A549 (cell line): ENCODE measurements around the gene PACSIN1. TPM values are rescaled to one million over a fixed set of nuclear protein-coding genes. Genes with fewer than 3 reads are reported as not detected.

ENCODE experiments used
- ATAC-seq, 2 experiments: fragments of 200-7000 bp in 1 of 2; fragments of >200 bp in 1 of 2; cut with Nextera tagmentation in 1 of 2; cut with Tn5 transposase in 1 of 2; 3 replicates each; pipeline versions ENCODE4 v1.8.0 to v1.9.1; 2018 to 2020; ENCODE audit warnings: mild to moderate bottlenecking in 1 of 2, moderate library complexity in 1 of 2
- CTCF ChIA-PET: fragments of 300-600 bp; sonication (Branson Sonifier 250); formaldehyde crosslinking; extraction: SDS; loops from one replicate; lab custom pipeline; 2021; ENCODE audit warnings: antibody characterized with exemption, inconsistent platforms; lab: Yijun Ruan, JAX
- POLR2A ChIA-PET: fragments of 350-600 bp; formaldehyde crosslinking; extraction: SDS; loops from one replicate; lab custom pipeline; 2021; ENCODE audit warnings: antibody characterized with exemption, inconsistent platforms; lab: Yijun Ruan, JAX
- DNase-seq, 2 experiments: peaks; one replicate each; pipeline versions ENCODE4 v3.0.0 to v3.0.0-alpha.2; 2011 to 2016; ENCODE audit warnings: low read depth in 1 of 2, low spot score in 1 of 2
- FAIRE-seq: peaks from 2 replicates; lab custom pipeline; 2011; peaks lifted over from hg19 to GRCh38; lab: Jason Lieb, UNC
- H3K27ac ChIP-seq, 2 experiments: fragments of >200 bp; sonication (Bioruptor Twin); formaldehyde crosslinking; 3 replicates each; pipeline ENCODE4 v1.5.1; 2016 to 2017
- H3K4me1 ChIP-seq: fragments of >200 bp; sonication (Bioruptor Twin); formaldehyde crosslinking; 3 replicates; pipeline ENCODE4 v1.6.1; 2016
- H3K4me2 ChIP-seq: fragments of >200 bp; sonication (Bioruptor Twin); formaldehyde crosslinking; 3 replicates; pipeline ENCODE4 v1.6.1; 2016
- H3K4me3 ChIP-seq: fragments of >200 bp; sonication (Bioruptor Twin); formaldehyde crosslinking; 3 replicates; pipeline ENCODE4 v1.5.1; 2016
- H3K9me3 ChIP-seq: fragments of >200 bp; sonication (Bioruptor Twin); formaldehyde crosslinking; 3 replicates; pipeline ENCODE4 v1.6.1; 2016
- CBX2 ChIP-seq: fragments of 200-600 bp; sonication (generic); IDR thresholded peaks from 2 replicates; pipeline ENCODE4 v1.6.1; 2016; ENCODE audit warnings: low read depth, mild to moderate bottlenecking, borderline replicate concordance
- CBX8 ChIP-seq: fragments of 200-600 bp; sonication (generic); IDR thresholded peaks from 2 replicates; pipeline ENCODE4 v1.6.1; 2016
- CHD4 ChIP-seq: fragments of 200-600 bp; sonication (generic); IDR thresholded peaks from 2 replicates; pipeline ENCODE4 v1.6.1; 2016; ENCODE audit warnings: antibody characterized with exemption, mild to moderate bottlenecking, borderline replicate concordance
- EP300 ChIP-seq, 2 experiments: fragments of >200 bp; sonication (Bioruptor Twin); formaldehyde crosslinking; IDR thresholded peaks; 2 replicates in 1 of 2; 3 replicates in 1 of 2; pipeline ENCODE4 v1.6.1; 2016 to 2017
- GATA3 ChIP-seq: IDR thresholded peaks from 2 replicates; pipeline ENCODE4 v1.6.1; 2012; ENCODE audit warnings: borderline replicate concordance
- JUN ChIP-seq, 2 experiments: fragments of >200 bp; sonication (Bioruptor Twin); formaldehyde crosslinking; IDR thresholded peaks; 2 replicates in 1 of 2; 3 replicates in 1 of 2; pipeline ENCODE4 v1.6.1; 2016 to 2017
- MYC ChIP-seq: IDR thresholded peaks from 2 replicates; pipeline ENCODE4 v1.6.1; 2012; ENCODE audit warnings: mild to moderate bottlenecking, inconsistent platforms, low read length, improper control_type of control experiment, borderline replicate concordance
- NR3C1 ChIP-seq: fragments of >200 bp; sonication (Bioruptor Twin); formaldehyde crosslinking; IDR thresholded peaks from 3 replicates; pipeline ENCODE4 v1.6.1; 2017
- PHF8 ChIP-seq: fragments of 200-600 bp; sonication (generic); IDR thresholded peaks from 2 replicates; pipeline ENCODE4 v1.6.1; 2016; ENCODE audit warnings: low read depth, mild to moderate bottlenecking, antibody characterized with exemption, moderate library complexity, borderline replicate concordance
- POLR2A ChIP-seq: IDR thresholded peaks from 2 replicates; pipeline ENCODE4 v1.6.1; 2012; ENCODE audit warnings: mild to moderate bottlenecking, low read length
- RAD21 ChIP-seq, 2 experiments: fragments of >200 bp in 1 of 2; sonication (Bioruptor Twin) in 1 of 2; formaldehyde crosslinking in 1 of 2; IDR thresholded peaks in 1 of 2; conservative IDR thresholded peaks in 1 of 2; 2 replicates in 1 of 2; 3 replicates in 1 of 2; pipeline ENCODE4 v1.6.1; 2012 to 2018; ENCODE audit warnings: inconsistent platforms in 1 of 2
- RNF2 ChIP-seq: fragments of 200-600 bp; sonication (generic); IDR thresholded peaks from 2 replicates; pipeline ENCODE4 v1.6.1; 2016; ENCODE audit warnings: low read depth, mild to moderate bottlenecking, antibody characterized with exemption, moderate library complexity, borderline replicate concordance
- ZFP36 ChIP-seq: fragments of 450-650 bp; IDR thresholded peaks from 2 replicates; pipeline ENCODE4 v1.6.1; 2014; ENCODE audit warnings: borderline replicate concordance; ENCODE audit not compliant: partially characterized antibody
- WGBS: methylation state at CpG from one replicate; pipeline ENCODE4 v1.1.6; 2017; ENCODE audit errors: missing lambda C conversion rate; 5-methylcytosine and 5-hydroxymethylcytosine counted together
- polyA plus RNA-seq, 4 experiments: library from polyadenylated mRNA; depleted of rRNA in 3 of 4; stranded (reverse); fragments of >200 nt; fragmentation: RNase III in 1 of 4; extraction: RNeasy Plus Mini Kit Qiagen cat#74134 plus additional on column Dnase treatment in 1 of 4; gene quantifications; 2 replicates in 3 of 4; 3 replicates in 1 of 4; pipeline ENCODE4 v1.2.3, GENCODE V29; 2011 to 2017
- TF ChIP-seq, protein P1 (sequence below): IDR thresholded peaks from 2 replicates; pipeline ENCODE4 v1.6.1; 2012
- TF ChIP-seq, protein P2 (sequence below): fragments of 250-450 bp; sonication (Bioruptor Pico); IDR thresholded peaks from 2 replicates; pipeline ENCODE4 v1.5.0; 2020; ENCODE audit warnings: low read depth, mild to moderate bottlenecking, moderate library complexity
- TF ChIP-seq, protein P3 (sequence below): IDR thresholded peaks from 2 replicates; pipeline ENCODE4 v1.6.1; 2012; ENCODE audit warnings: low read depth, borderline replicate concordance

PACSIN1 gene
- polyA plus RNA-seq, 2 of the 4 experiments (the other 2 are of a cell fraction), result 0.14 to 0.30 TPM

DNA sequence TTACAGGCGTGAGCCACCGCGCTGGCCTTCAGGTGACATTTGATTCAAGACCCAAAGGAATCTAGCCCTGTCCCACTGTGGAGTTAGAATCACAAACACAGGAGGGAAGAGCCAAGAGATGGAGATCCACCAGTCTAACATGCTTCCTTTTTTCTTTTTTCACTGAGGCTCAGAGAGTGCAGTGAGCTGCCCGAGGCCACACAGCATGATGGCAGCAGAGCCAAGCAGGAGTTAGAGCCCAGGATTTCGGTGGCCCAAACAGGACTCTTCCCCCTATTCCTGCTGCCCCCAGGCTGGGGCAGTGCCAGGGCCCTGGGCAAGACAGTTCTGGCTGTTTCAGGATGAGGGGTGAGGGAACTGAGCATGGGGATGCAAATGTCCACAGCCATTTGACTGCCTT, 98.3 kb downstream of the PACSIN1 start:
- Histone ChIP-seq H3K4me3 (no peak overlapping the region), H3K4me2 (no peak overlapping the region), H3K27ac (no peak overlapping the region), H3K4me1 (peaks cover 19% of the 10 kb centered on the region; the same call in 2 of the 3 replicates), H3K9me3 (no peaks in the 10 kb centered on the region)
- DNase-seq, result no peak
- ATAC-seq, result no peak
- no peak for FAIRE-seq
- WGBS, result 87% methylated on average over 5 of the region's 5 CpGs
- POLR2A ChIA-PET, result interaction anchor here (0.6 kb wide), 1 partner anchor 575 kb away, joined by 3 read pairs; no protein-coding TSS in a partner anchor
- CTCF ChIA-PET, result interaction anchor here (1.1 kb wide), 1 partner anchor 15 kb away, joined by 3 read pairs; no protein-coding TSS in a partner anchor
- peak; percentile 9 for TF ChIP-seq ZFP36
- TF ChIP-seq CHD4, result no peak
- TF ChIP-seq, all 56 proteins: peak for 1

DNA sequence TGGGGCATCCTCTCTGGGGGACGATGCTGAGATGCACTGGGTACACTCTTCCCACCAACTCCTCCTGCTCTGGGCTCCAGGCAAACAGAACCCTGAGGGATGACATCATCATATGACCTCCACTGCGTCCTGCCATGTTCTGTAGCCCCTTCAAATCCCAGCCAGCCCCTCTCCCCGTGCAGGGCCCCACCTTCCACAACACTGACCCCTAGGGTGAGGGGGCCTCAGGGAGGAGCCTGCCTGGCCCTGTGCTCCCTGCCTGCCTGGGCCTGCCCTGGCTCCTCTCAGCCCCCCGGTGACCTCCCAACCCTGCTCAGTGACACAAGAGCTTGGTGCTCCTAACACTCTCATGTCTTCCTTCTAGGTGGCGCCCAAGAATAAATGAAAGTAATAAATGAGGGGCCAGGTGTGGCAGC, 99.9 kb downstream of the PACSIN1 start:
- TF ChIP-seq PHF8, result no peak
- TF ChIP-seq CBX8, result no peak
- TF ChIP-seq MYC, result no peak
- no peak for TF ChIP-seq NR3C1
- TF ChIP-seq CBX2, result no peak
- no peak for TF ChIP-seq RAD21 (conservative IDR thresholded peaks at IDR 0.05 in 1 of 2, IDR thresholded peaks at IDR 0.05 in 1 of 2)
- TF ChIP-seq, protein P1, sequence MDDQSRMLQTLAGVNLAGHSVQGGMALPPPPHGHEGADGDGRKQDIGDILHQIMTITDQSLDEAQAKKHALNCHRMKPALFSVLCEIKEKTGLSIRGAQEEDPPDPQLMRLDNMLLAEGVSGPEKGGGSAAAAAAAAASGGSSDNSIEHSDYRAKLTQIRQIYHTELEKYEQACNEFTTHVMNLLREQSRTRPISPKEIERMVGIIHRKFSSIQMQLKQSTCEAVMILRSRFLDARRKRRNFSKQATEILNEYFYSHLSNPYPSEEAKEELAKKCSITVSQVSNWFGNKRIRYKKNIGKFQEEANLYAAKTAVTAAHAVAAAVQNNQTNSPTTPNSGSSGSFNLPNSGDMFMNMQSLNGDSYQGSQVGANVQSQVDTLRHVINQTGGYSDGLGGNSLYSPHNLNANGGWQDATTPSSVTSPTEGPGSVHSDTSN, result no peak
- TF ChIP-seq, protein P2, sequence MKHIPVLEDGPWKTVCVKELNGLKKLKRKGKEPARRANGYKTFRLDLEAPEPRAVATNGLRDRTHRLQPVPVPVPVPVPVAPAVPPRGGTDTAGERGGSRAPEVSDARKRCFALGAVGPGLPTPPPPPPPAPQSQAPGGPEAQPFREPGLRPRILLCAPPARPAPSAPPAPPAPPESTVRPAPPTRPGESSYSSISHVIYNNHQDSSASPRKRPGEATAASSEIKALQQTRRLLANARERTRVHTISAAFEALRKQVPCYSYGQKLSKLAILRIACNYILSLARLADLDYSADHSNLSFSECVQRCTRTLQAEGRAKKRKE (CRISPR knock-in tag), result no peak
- no peak for TF ChIP-seq GATA3
- POLR2A ChIA-PET, result no interaction called here
- ATAC-seq (no peak), DNase-seq (no peak), FAIRE-seq (no peak)
- WGBS, result 77% methylated on average over 4 of the region's 5 CpGs
- peaks cover 14% of the 10 kb centered on the region; the same call in 2 of the 3 replicates for H3K4me1 ChIP-seq
- CTCF ChIA-PET, result interaction anchor here (1.1 kb wide), 1 partner anchor 43 kb away, joined by 3 read pairs; no protein-coding TSS in a partner anchor
- no peak overlapping the region for H3K4me3 ChIP-seq
- no peaks in the 10 kb centered on the region for H3K9me3 ChIP-seq
- H3K27ac ChIP-seq, result peak overlapping the region in 1 of 2 experiments; percentile 41; a peak in 1 of 6 replicates
- H3K4me2 ChIP-seq, result no peak overlapping the region

DNA sequence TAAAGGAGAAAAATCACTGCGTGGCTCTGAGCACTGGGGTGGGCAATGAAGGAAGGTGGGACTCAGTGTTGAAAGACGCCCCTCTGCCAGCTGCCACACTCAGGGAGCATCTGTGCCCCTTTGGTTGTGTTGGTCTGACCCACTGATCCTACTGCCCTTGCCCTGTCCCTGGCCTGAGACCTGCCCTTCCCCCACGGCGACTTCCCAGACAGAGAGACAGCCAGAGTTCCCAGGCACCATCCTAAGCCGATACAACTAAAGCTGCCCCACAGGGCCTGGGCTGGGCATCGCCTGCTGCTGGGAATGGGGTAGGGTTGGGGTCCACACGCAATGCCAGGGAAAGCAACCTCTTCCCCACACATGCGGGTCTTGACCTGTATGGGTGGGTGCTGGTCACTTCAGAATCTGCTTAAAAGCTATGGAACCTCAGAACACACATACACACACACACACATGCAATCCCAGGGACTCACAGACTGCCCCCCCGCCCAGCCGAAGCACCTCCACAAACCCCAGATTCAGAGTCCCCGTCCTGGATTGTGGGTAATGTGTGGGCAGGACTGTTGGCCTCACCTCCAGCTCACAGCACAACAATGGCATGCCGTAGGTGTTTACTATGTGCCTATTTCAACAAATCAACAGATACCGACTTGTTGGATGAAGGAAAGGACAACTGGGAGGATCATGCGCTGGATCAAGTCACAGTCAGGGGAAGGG, 101.1 kb downstream of the PACSIN1 start:
- no peak overlapping the region for H3K4me2 ChIP-seq
- ATAC-seq (no peak), FAIRE-seq (no peak), DNase-seq (no peak)
- TF ChIP-seq EP300 (IDR thresholded peaks at IDR 0.05), result no peak
- TF ChIP-seq POLR2A, result no peak
- TF ChIP-seq RNF2, result no peak
- TF ChIP-seq JUN (IDR thresholded peaks at IDR 0.05), result no peak
- TF ChIP-seq NR3C1, result no peak
- TF ChIP-seq, protein P3, sequence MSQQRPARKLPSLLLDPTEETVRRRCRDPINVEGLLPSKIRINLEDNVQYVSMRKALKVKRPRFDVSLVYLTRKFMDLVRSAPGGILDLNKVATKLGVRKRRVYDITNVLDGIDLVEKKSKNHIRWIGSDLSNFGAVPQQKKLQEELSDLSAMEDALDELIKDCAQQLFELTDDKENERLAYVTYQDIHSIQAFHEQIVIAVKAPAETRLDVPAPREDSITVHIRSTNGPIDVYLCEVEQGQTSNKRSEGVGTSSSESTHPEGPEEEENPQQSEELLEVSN, result no peak
- no peak overlapping the region for H3K27ac ChIP-seq
- peaks cover 10% of the 10 kb centered on the region; the same call in 2 of the 3 replicates for H3K4me1 ChIP-seq
- CTCF ChIA-PET, result interaction anchor here (1.1 kb wide), 1 partner anchor 42 kb away, joined by 3 read pairs; no protein-coding TSS in a partner anchor
- 74% methylated on average over 12 of the region's 14 CpGs for WGBS
- no peak overlapping the region for H3K4me3 ChIP-seq
- POLR2A ChIA-PET, result interaction anchor here (0.7 kb wide), 1 partner anchor 141 kb away, joined by 3 read pairs; the partner anchor contains the start of gene RPS10
- no peaks in the 10 kb centered on the region for H3K9me3 ChIP-seq
